ENCODE data around the gene ADCY4.

ADCY4 gene

GRCh38 chr14:24338843-24339242, 4.0 kb upstream of the ADCY4 start:
- no peak for DNase-seq (ENCODE audit: low spot score)

DNA sequence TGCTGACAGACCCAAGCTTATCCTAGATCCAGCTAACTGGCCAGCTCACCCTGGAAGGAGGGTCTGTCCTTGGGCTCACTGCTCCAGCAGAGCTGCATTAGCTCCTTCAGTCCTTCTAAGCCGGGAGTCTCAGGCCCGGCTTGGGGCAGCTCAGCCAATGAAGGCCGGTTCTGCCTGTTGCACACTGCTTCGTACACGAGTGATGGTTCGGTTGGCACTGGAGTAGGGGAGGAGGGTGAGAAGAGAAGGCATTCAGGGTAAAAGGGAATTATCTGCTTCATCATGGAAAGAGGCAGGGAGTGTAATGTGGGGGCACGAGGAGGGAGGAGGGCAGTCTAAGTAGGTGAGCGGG, 2.9 kb upstream of the ADCY4 start:
- DNase-seq (ENCODE audit: low spot score) = no peak

- no peak for DNase-seq (ENCODE audit: low spot score)
These were observed 2.4 kb upstream of the ADCY4 start for GRCh38 chr14:24337144-24337823.

DNA sequence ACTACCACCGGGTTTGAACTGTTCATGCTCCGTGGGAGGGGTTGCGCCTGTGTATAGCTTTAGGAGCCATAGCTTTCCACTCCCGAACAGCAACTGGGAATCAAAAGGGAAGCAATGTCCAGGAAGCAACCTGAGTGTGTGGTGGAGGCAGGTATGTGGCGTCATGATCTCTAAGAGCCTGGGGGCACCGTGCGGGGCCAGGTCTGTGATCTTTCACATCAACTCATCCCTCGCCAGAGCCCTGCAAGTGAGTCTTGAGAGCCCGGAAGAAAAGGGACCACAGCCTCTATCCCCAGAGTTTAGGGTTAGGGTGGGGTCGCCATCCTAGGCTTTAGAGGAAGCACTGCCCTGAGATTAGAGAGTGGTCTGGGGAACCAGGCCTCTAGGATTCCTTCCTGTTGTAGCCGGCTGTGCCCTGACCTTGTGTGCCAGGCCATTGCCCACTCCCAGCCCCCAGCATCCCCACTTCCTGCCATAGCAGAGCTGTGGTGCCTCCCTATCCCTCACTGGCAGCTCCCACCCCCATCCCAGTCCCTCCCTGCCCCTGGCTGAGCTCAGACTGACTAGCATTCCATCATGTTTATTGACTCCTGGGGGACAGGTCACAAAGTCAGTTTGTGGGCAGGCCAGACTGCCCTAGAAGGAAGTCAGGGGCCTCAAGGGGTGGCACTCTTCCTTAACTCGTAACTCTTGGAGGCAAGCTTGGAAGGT, 745 bp upstream of the ADCY4 start:
- DNase-seq (ENCODE audit: low spot score) = no peak

DNA sequence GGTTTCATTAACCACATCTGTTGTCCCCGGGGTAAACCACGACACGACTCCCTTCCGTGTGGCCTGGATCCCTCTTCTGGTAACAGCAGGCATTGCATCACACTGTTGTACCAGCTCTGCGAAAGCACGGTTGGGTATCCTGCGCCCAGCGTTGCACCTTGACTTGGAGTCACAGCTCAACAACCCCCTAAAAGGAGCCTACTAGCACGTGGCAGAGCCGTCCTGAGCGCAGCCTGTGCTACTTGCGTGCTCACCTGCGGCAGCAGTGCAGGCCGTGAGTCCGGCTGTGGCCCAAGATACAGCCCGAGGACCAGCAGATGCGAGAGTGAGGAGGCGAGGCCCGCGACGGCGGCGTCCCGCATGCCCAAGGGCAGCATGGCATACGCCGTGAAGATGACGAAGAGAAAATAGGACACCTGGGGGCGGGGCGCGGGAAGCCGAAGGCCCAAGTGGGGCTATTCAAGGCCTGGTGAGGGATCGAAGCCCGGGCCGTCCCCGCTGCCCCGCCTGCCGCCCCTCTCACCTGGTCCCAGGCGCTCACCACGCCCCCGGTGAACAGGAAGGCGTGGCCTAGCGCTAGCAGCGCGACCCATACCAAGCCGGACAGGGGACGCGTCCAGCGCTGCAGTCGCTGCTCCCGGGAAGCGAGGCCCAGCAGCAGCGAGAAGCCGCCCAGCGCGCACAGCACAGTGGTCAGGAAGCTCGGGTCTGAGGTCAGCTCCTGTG, 2.4 kb downstream of the ADCY4 start:
- DNase-seq (ENCODE audit: low spot score) = peak; percentile 93

GRCh38 chr14:24331731-24332267, 3.1 kb downstream of the ADCY4 start:
- DNase-seq (ENCODE audit: low spot score) = no peak

GRCh38 chr14:24330973-24331674, 3.7 kb downstream of the ADCY4 start:
- no peak for DNase-seq (ENCODE audit: low spot score)

DNA sequence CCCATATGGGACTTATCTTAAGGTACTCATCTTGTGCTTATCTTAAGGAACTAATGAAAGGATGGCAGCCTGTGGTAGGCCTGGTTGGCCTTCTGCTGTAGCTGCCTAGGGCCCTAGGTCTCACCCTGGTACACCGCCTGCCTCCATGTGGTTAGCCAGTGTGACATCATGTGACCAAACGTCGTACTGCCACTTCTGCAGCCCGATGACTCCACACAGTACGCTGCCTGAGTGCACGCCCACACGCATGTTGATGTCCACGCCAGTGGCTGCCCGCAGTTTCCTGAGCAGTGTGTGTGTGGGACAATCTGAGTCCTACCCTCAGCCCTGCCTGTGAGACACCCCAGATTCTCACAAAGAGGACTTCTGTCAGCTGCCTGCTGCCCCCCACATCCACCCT, 5.1 kb downstream of the ADCY4 start:
- peak; percentile 73 for DNase-seq (ENCODE audit: low spot score)

DNA sequence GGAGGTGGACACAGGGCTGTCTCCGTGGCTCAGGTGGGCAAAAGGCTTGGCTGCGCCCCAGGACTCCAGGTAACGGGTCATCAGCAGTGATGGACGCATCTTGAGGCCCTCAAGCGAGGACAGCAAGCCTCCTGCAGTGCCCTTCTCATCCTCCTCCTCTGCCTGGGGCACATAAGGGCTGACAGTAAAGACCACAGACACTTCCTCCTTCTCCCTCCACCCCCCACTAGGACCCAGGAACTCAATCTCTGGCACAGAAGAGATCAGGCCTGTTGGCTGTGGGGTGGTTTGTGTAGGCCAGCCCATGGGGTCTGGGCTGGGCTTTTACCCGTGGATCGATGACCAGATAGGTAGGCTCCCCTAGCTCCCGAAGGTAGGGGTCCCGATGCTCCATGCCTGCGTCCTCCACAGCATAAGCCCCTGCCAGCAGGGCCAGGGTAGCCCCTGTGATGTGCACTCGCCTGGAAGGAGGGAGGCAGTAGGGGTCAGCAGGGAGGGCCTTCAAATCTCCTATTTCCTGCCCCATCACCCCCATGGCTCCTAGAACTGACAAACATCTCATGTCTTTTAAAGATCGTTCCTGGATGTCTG, 5.7 kb downstream of the ADCY4 start:
- DNase-seq (ENCODE audit: low spot score) = no peak

DNA sequence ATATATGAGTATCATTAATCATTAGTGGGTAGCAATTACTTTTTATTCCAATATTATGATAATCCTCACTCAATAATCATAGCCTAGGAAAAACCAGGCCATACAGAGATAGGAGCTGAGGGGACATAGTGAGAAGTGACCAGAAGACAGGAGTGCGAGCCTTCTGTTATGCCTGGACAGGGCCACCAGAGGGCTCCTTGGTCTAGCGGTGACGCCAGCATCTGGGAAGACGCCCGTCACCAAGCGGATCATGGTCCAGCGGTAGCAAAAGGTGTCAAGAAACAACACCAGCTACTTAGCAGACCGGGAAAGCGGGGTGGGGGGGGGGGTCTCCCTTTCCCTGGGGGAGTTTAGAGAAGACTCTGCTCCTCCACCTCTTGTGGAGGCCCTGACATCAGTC, 7.0 kb downstream of the ADCY4 start:
- DNase-seq (ENCODE audit: low spot score) = peak; percentile 32

GRCh38 chr14:24327303-24327702, 7.6 kb downstream of the ADCY4 start:
- no peak for DNase-seq (ENCODE audit: low spot score)

DNA sequence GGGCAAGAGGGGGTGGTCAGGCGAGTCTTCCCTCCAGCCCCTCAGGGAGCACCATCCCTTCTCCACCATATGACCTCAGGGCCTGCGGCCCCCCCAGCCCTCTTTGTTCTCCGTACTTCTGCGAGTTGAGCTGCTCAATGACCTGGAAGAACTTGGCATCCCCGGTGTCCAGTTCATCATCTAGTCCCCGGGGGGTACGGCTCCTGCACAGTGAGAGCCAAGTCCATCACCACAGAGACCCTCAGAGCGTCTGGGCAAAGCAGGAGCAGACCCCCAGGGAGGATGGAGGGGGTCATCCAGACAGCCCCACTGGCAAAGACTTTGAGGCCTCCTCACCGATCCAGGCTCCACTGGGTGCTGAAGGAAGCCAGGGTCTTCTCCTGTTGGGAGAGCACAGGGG, 8.9 kb downstream of the ADCY4 start:
- DNase-seq (ENCODE audit: low spot score) = no peak

DNA sequence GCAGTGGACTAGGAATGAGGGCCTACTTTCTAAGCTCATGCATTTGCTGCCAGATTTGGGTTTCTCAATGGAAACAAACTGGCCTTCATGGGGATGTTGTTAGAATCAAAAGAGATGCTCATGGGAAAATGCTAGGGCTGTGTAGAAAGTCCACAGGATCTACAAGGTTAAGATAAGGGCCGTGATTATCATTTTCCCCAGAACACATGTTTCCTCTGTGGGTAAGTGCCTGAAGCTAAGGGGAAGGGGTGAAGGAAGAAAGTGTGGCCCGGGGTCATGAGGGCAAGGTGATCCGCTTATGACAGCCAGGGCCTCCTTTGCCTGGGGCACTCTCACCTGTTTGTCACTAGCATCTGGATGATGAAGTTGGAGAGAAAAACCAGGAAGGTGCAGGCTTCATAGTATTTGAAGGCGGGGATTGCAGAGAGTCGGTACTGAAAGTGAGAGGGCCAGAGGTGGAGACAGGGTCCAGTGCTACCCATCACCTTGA, 9.8 kb downstream of the ADCY4 start:
- DNase-seq (ENCODE audit: low spot score) = no peak

GRCh38 chr14:24324024-24324423, 10.8 kb downstream of the ADCY4 start:
- DNase-seq (ENCODE audit: low spot score) = no peak

- DNase-seq (ENCODE audit: low spot score) = no peak
These were observed 11.5 kb downstream of the ADCY4 start for GRCh38 chr14:24323341-24323740.

DNA sequence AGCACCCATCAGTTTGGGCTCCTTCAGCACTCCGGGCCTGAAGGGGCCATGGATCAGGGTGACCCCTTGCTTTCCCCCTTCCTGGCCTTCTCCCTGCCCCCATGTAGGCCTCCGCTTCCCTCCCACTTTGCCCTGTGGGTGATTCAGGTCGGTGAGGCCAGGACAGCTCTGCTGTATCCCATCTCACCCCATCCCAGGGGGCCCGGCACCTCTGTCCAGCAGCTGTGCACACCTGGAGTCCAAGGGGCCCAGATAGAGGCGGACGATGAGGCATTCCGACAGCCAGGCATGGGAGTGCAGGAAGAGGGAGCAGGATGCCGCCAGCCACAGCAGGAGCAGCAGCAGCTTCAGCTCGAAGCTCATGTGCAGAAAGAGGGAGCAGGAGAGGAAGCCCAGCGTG, 12.2 kb downstream of the ADCY4 start:
- DNase-seq (ENCODE audit: low spot score) = no peak

GRCh38 chr14:24321212-24321975, 13.5 kb downstream of the ADCY4 start:
- DNase-seq (ENCODE audit: low spot score) = no peak

GRCh38 chr14:24317141-24317928, 17.5 kb downstream of the ADCY4 start:
- no peak for DNase-seq (ENCODE audit: low spot score)

DNA sequence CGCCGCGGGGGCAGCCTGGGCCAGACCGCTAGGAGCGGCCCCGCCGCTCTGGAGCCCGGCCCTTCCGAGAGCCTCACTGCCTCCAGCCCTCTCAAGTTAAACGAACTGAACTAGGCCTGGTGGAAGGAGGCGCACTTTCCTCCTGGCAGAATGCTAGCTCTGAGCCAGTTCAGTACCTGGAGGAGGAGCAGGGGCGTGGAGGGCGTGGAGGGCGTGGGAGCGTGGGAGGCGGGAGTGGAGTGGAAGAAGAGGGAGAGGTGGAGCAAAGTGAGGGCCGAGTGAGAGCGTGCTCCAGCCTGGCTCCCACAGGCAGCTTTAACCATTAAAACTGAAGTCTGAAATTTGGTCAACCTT, 18.3 kb downstream of the ADCY4 start:
- no peak for DNase-seq (ENCODE audit: low spot score)
